Measurements from ENCODE around the gene OXSR1.

The OXSR1 gene

GRCh38 chr3:38169027-38169317 is 3.6 kb downstream of the OXSR1 start:
- DNase-seq: no peak

GRCh38 chr3:38170722-38171121 is 5.4 kb downstream of the OXSR1 start:
- DNase-seq: no peak

DNA sequence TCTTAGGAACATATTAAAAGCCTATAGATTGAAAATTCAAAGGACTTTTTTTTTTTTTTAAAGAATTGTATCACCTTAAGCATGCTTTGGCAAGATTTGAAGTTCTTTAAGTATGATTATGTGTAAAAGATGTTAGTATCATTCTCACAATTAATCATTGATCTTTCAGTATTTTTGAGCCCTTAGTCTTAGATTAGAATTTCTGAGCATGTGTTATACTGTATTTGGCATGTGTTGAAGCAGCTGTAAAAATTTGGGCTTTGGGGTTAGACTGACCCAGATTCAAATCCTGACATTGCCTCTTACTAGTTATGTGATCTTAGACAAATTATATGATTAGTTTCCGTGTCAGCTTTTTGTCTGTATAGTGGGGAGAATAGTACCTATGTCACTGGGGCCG is 6.3 kb downstream of the OXSR1 start:
- DNase-seq: no peak

- DNase-seq: no peak
Observed at GRCh38 chr3:38173834-38174418, 8.6 kb downstream of the OXSR1 start.

- DNase-seq: no peak
Observed at GRCh38 chr3:38177181-38177580, 11.8 kb downstream of the OXSR1 start.

DNA sequence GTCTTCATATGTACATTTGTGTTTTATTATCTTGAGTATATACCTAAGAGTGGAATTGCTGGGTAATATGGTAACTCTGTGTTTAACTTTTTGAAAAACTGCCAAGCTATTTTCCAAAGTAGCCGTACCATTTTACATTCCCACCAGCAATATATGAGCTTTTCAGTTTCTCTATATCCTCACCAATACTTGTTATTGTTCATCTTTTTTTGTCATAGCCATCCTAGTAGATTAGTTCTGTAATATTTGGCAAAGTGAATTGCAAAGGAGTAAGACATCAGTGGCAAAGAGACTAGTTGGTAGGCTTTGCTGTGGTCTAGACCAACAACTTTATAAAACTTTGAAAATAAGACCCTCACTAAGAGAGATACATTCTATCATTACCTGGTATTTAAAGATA is 21.4 kb downstream of the OXSR1 start:
- no peak for DNase-seq

GRCh38 chr3:38190481-38190881 is 25.1 kb downstream of the OXSR1 start:
- no peak for DNase-seq

DNA sequence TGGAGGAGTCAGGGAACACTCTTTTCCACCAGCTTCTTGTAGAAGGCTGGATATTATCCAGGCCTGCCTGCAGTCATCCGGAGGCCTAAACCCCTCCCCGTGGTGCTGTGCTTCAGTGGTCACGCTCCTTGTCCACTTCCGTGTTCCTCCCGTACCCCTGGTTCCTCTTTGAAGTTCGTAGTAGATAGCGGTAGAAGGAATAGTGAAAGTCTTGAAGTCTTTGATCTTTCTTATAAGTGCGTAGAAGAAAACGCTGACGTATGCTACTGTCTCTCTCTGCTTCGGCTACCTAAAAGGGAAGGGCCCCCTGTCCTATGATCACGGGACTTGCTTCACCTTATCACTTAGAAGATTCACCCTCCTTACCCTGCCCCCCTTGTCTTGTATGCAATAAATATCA is 37.6 kb downstream of the OXSR1 start:
- DNase-seq: peak in 1 of 2 donors; percentile 49

DNA sequence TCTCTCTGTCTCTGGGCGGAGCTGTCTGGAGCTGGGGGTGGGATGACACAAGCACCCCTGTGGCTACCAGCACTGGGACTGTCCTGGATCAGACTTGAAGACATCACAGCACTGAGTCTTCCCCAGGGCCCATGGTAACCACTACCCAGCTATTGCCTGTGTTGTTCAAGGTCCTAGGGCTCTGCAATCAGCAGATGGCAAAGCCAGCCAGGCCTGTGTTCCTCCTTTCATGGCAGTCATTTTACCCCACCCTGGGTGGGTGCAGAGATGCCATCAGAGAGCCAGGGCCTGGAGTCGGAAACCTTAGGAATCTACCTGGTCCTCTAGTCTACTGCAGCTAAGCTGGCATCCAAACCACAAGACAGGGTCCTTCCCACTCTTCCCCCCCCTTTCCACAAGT is 38.4 kb downstream of the OXSR1 start:
- no peak for DNase-seq

GRCh38 chr3:38204599-38205471 is 39.5 kb downstream of the OXSR1 start:
- no peak for DNase-seq

- no peak for DNase-seq
Observed at GRCh38 chr3:38205472-38205805, 40.1 kb downstream of the OXSR1 start.

GRCh38 chr3:38207254-38208003 is 42.1 kb downstream of the OXSR1 start:
- no peak for DNase-seq

- DNase-seq: peak in 1 of 2 donors; percentile 36
Observed at GRCh38 chr3:38210141-38210757, 44.9 kb downstream of the OXSR1 start.

GRCh38 chr3:38212141-38212540 is 46.8 kb downstream of the OXSR1 start:
- DNase-seq: no peak

DNA sequence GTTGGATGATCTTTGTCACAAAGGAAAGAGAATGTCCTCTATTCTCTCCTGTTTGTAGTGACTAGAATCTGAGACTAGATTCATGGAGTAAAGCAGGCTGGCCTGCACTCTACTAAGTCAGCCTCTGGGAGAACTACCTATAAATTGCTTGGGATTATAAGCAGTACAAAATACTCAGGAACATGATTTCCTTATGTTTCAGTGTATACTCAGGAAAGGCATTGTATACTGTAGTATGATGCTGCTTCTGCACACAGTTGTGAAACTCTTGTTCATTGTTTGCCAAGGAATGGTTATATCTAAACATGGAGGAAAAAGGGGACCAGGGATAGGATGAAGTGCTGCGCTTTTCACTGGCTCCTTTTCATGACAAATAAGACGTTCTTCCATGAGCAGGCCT is 49.2 kb downstream of the OXSR1 start:
- DNase-seq: no peak

GRCh38 chr3:38219609-38220197 is 54.4 kb downstream of the OXSR1 start:
- DNase-seq: no peak

DNA sequence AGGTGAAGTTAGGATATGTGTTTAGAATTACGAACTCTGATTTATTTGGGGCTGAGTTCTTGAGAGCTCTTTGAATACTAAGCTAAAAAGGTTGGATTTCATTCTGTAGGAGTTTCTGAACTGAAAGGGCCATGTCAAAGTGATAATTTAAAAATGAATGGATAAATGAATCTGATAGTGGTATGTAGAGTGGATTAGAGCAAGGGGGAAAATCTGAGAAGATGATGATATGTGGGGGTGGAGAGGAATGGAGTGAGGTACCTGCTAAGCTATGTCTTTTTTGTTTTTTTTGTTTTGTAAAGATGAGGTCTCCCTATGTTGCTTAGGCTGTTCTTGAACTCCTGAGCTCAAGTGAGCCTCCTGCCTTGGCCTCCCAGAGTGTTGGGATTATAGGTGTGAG is 55.7 kb downstream of the OXSR1 start:
- DNase-seq: no peak

DNA sequence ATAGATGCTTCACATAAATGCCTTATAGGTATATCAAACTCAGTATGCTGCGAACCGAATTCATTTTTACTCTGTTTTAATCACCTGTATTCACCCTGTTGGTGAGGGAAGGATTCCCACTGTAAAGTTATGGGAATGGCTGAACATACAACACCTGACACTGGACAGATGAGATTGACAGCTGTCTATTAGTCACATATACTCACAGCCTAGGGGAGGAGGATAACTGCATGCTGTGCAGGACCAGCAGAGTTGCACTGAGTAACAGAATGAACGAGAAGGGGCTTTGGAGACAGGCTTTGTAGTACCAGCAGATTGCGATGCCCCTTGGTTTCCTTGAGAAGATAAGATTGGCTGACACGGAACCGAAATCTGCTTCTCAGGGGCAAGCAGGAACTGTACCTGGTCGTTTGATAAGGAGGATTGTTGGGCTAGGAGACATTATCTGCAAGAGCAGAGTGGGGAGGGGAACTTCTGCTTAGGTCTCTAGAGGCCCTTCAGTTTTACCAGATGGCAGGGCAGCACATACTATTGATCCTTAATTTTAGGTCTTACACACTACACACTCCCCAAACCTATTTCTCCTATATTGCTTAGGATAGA is 56.8 kb downstream of the OXSR1 start:
- DNase-seq: no peak

DNA sequence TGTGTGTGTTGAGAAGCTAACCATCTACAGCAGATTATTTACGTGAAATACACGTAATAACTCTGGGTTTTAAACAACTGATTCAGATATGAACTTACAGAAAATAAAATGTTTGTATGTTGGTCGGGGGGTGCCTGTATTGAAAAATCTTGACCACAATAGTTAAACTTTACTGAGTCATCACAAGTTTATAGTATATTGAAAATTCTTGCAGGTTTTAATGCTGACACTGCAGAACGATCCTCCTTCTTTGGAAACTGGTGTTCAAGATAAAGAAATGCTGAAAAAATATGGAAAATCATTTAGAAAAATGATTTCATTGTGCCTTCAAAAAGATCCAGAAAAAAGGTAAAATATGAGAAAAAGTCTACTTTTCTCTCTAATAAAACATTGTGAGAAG is 59.0 kb downstream of the OXSR1 start:
- DNase-seq: no peak

GRCh38 chr3:38226273-38226672 is 60.9 kb downstream of the OXSR1 start:
- no peak for DNase-seq

DNA sequence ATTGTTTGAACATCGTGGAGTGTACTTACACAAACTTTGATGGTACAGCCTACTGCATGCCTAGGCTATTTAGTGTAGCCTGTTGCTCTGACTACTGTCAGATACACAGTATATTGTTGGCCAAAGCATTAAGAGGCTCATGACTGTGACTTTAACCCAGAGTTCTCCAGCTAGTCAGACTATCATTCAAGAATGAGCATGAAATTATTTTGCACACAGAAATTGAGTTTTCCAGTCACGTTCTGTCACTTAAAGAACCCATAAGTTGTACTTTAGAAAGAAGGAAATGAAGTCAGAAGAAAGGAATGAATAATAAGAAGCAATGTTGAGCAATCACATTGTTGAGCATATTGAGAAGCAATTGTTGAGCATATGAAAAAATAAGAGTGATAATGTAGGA is 62.7 kb downstream of the OXSR1 start:
- no peak for DNase-seq

DNA sequence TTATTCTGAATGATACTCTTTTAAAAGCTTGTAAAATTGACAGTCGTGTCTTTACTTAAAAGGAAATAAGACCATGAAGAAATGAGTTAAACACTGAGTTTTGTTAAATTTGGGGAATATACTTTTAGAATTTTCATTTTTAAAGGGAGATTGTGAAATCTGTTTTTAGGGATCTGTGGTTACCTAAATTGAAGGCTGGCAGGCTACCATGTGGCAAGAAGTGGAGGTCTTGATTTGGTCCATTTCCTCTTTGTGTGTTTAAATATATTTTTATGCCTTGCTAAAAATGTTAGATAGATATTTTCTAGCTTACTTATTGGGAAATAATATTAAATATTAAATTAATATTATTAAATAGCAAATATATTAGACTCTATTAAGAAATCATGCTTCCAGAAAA is 63.7 kb downstream of the OXSR1 start:
- DNase-seq: no peak

GRCh38 chr3:38232701-38233100 is 67.4 kb downstream of the OXSR1 start:
- no peak for DNase-seq
